GM11168 (cell line): ENCODE data around the gene CHRM1.
"Not testable (repeated sequence)": the region's sequence is repeated elsewhere in the genome, so short reads cannot be mapped to it uniquely, and the experiment has no call there.

ENCODE experiments used
- in situ Hi-C: fragments of 300-500 bp; cut with MboI; formaldehyde crosslinking; loops from one replicate; pipeline ENCODE4 v1.12.0; 2022; ENCODE audit warnings: low sequenced_read_pairs; ENCODE audit not compliant: unreplicated experiment

Gene CHRM1

GRCh38 chr11:62880231-62880802 lies 40.8 kb downstream of the CHRM1 start:
- in situ Hi-C loops = no loop called here

- in situ Hi-C loops = no loop called here
These were observed 41.8 kb downstream of the CHRM1 start for GRCh38 chr11:62879235-62879978.

GRCh38 chr11:62876712-62877111 lies 44.5 kb downstream of the CHRM1 start:
- in situ Hi-C loops = no loop called here

- in situ Hi-C loops = no loop called here
These were observed 45.3 kb downstream of the CHRM1 start for GRCh38 chr11:62875698-62876478.

- in situ Hi-C loops = no loop called here
These were observed 46.3 kb downstream of the CHRM1 start for GRCh38 chr11:62874851-62875250.

GRCh38 chr11:62865635-62866034 lies 55.5 kb downstream of the CHRM1 start:
- in situ Hi-C loops = no loop called here

GRCh38 chr11:62863687-62864335 lies 57.4 kb downstream of the CHRM1 start:
- in situ Hi-C loops = no loop called here

- in situ Hi-C loops = not testable (repeated sequence)
These were observed 59.5 kb downstream of the CHRM1 start for GRCh38 chr11:62861564-62862192.

- in situ Hi-C loops = no loop called here
These were observed 60.2 kb downstream of the CHRM1 start for GRCh38 chr11:62860835-62861563.

GRCh38 chr11:62859281-62859703 lies 61.9 kb downstream of the CHRM1 start:
- in situ Hi-C loops = not testable (repeated sequence)
